OCI-M2 (cell line): ENCODE results near the gene HADHA.

Experiments
- DNase-seq: peaks from one replicate; lab custom pipeline; 2025; ENCODE audit not compliant: unreplicated experiment; lab: John Stamatoyannopoulos, UW

The HADHA gene

DNA sequence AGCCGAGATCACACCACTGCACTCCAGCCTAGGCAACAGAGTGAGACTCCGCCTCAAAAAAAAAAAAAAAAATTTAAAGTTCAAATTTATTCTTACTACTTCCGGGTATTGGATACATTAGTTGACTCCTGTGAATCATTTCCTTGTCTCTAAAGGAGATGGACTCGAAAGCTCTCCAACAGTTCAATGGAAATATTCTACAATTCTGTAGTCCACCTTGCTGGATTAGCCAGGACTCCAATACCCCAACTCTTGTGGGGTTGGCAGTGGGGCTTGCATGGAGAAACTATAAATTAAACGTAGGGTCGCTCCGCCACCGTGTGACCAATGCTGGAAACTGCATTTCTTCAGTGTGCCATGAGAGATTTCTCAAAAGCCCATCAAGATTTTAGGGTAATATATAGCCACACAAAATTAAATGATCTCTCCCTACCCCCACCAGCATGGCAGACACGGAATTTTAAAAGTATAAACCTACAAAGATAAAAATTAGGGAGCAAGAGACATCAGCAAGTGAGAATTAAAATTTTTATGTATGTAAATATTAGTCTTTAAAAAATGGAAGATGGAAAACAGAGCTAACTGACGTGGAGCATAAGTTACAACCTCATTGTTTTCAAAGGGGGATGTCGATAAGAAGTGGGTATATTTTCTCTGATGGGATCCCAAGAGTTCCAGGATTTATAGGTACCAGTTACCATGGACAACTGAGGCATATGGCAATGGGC, 99.3 kb downstream of the HADHA start:
- peak; percentile 23 for DNase-seq

DNA sequence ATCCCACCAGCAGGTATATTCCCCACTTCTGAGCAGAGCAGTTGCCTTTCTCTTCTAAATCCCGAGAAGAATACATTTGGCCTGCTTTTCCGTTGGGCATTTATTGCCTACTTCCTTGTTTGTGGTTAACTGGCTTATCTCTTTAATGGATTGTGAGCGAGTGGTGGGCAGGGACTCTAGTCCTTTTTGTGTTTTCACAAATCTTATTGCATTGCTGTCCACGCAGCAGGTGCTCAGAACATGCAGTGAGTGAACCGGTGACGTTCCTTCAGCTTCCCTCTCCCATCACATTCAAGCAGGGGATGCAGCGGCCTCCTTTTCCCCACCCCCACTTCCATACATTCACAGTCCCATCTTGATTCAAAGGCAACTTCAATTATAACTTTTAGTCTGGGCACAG, 100.4 kb downstream of the HADHA start:
- DNase-seq: no peak

DNA sequence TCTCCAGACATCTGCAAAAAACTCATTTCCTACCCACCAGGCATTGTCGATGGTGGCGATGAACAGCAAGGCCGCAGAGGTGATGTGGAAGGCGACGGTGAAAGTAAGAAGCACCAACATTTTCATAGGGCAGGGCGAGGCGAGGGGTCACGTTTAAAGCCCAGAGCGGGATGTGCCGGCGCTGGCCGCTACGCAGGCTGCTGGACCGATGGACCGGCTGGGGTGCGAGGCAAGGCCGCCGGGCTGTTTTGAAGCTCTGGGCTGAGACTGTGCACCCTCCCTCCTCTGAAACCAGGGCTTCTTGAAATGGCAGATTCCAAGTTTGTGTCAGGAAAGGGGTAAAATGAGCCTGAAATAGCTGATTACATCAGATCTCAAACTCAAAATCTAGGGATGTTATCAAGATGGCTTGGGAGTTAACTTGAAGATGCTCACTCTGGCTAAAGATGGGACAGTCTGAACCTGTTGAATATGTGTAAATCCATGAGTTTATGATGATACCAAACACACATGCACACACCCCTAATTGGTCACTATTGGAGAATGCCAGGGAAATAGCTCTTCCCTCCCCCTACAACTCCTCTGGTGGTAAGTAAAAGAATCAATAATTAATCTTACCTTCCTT, 103.2 kb downstream of the HADHA start:
- no peak for DNase-seq
